GM19351 (cell line): Measurements from ENCODE around the gene ANKS3.
"Not testable (repeated sequence)": the region's sequence is repeated elsewhere in the genome, so short reads cannot be mapped to it uniquely, and the experiment has no call there.

Experiments used
- ATAC-seq: cut with Tn5 transposase; IDR thresholded peaks from one replicate; pipeline ENCODE4 v1.9.1; 2021; ENCODE audit warnings: mild to moderate bottlenecking, moderate library complexity; ENCODE audit not compliant: unreplicated experiment

ANKS3 gene

DNA sequence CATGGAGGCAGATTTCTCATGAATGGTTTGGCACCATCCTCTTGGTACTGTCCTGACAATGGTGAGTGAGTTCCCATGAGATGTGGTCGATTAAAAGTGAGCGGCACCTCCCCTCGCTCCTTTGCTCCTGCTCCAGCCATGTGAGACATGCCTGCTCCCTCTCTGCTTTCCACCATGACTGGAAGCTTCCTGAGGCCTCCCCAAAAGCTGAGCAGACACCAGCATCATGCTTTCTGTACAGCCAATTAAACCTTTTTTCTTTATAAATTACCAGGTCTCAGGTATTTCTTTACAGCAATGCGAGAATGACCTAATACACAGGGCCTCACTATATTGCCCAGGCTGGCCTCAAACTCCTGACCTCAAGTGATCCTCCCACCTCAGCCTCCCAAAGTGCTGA, 20.8 kb upstream of the ANKS3 start:
- no peak for ATAC-seq

DNA sequence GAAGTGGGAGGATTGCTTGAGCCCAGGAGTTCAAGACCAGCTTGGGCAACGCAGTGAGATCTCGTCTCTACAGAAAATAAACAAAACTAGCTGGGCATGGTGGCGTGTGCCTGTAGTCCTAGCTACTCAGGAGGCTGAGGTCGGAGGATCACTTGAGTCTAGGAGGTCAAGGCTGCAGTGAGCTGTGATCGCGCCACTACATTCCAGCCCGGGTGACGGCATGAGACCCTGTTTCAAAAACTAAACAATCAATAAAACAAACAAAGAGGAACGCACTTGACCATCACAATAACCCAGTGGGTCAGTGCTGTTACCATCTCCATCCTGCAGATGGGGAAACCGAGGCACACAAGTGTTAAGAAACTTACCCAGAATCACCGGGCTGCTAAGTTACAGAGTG, 19.2 kb upstream of the ANKS3 start:
- no peak for ATAC-seq

GRCh38 chr16:4752351-4753100, 18.5 kb upstream of the ANKS3 start:
- ATAC-seq, result no peak

- ATAC-seq, result no peak
These were observed 16.8 kb upstream of the ANKS3 start for GRCh38 chr16:4750896-4751295.

DNA sequence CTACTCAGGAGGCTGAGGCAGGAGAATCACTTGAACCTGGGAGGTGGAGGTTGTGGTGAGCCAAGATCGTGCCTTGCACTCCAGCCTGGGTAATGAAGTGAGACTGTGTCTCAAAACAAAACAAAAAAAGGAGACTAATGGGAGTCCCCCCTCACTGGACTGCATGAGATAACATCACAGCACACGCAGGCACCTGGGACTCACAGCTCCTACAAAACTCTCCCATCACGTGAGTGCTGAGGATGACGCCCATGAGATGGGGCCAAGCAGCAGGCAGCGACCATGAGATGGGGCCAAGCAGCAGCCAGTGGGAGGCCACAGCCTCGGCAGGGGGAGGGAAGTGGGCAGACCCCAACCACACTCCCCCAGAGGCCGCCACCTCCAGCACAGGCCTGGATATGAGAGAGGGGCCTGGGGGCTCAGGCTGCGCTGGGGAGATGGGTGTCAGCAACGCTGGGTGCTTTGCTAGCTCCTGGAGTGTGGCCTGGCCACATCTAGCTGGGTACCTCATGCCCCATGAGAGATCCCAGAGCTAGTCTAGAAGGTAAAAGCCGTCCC, 15.7 kb upstream of the ANKS3 start:
- ATAC-seq, result peak; percentile 37

DNA sequence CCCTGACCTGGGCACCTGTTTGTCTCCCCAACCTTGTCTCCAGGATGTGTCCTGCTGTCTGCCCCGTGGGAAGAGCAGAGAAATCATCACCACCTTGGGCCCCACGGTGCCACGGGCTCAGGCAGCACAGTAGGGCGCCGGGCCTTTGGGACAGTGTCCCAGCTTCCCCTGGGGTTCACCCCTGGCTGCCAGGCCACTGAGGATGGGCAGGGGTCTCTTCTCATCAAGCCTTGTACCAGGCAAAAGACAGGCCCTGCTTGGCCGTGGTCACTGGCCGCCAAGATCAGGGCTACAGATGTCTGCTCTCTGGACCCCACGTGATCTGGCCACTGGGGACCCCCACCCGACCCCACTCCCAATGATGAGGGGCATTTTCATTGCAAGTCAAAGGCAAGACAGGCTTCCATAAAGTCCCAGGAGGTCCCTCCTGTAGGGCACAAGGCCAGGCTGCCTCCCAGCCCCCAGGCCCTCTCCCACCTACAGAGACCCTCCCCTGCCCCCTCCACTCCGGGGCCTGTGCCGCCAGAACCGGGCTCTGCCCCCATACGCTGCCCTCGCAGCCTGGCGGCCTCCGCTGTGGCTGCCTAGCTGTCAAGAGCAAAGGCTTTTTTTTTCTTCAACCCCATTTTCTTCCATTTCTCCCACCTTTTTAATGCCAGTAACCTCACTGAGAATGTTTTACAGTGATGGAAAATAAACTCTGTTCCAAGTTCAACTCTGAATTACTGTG, 14.8 kb upstream of the ANKS3 start:
- ATAC-seq, result no peak

- ATAC-seq, result peak; percentile 50
These were observed 14.0 kb upstream of the ANKS3 start for GRCh38 chr16:4747906-4748681.

DNA sequence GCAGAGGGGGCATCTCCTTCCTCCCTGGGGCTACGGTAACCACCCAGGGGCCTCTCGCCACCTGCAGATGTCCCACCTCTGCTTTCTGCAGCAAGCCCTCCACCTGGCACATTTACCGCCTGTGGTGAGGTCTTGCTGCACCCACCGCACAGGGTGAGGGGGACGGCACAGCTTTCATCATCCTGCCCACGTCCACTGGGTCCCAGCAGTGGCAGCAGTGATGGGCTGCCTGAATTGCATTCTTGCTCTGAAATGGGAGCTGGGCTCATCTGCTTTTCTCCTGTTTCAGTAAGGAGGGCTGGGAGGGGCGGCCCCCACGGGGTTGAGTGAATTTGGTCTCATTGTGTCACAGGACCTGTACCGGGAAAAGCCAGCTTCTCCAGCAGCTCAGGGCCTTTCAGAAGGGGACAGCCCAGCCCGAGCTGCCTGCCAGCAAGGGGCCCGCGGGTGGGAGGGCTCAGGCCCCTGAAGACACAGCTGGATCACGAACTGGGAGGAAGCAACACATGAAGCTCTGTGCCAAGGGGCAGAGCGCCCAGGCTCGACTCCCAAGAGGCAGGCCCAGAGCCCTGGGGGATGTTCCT, 13.0 kb upstream of the ANKS3 start:
- no peak for ATAC-seq

DNA sequence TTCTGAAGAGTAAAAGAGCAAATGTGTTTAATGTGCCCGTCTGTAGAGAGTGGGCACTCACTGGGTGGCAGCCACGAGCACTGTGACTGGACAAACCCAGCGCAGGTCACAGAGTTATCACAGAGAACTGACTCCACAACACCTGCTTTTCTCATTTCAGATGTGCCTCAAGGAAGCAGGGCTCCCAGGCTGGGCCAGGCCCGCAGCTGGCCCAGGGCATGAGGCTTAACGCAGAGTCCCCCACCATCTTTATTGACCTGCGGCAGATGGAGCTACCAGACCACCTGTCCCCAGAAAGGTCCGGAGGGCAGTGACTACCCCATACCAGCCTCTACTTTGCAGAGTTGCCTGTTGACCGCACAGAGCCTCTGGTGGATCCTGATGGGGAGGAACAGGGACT, 12.1 kb upstream of the ANKS3 start:
- ATAC-seq, result no peak

GRCh38 chr16:4745274-4745569, 11.2 kb upstream of the ANKS3 start:
- ATAC-seq, result no peak

DNA sequence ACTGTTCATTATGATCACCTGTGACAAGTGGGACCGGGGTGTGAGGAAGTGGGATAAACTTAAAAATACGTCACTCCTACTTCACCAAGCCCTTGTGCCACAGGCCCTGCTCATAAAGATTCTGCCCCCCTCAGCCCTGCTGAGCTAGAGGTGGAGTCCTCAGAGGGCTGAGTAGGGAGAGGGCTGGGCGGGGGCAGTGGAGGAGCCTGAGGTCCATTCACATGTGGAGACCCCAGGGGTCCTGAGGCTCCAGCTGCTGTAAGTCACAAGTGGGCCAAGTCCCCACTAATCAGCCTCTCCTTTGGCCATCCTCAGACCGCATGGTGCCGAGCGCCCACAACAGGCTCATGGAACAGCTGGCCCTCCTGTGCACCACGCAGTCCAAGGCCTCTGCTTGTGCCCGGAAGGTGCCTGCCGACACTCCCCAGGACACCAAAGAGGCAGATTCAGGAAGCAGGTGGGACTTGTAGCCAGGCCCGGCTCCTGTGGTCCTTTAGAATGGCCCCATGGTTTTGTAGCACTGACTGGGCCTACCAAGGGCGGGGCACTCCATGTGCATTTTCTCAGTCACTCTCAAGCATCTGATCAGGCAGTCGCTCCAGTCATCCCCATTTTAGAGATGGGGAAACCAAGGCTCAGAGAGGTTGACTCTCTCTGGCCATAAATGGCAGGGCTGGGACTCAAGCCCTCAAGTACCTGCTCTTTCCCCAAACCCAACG, 10.6 kb upstream of the ANKS3 start:
- no peak for ATAC-seq

DNA sequence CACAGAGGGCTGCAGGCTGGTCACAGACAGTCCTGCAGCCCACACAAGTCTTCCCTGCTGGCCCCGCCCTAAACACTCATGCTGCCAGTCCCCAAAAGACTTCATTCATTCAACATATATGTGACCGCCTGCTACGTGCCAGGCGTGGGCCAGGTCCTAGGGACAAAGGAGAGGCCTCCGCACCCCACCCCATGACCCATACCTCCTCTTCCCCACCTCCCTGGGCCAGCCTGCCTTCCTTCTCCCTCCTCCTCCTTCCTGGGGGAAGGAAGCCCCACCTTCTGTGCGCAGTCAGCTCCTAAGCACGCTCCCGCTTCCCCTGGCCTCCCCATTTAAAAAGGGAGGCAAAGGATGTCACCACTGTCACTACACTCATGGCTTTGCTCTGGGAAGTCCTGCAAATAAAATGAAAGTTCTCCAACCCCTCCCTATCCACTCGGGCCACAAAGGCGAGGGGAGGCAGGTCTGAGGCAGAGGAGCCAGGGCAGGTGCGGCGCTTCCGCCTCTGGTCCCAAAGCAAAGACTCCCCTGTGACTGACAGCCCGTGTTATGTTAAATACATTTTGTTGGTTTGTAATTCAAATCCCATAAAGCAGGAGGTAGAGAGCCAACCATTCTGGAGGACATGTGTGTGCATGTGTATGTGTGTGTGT, 9.3 kb upstream of the ANKS3 start:
- ATAC-seq, result no peak

DNA sequence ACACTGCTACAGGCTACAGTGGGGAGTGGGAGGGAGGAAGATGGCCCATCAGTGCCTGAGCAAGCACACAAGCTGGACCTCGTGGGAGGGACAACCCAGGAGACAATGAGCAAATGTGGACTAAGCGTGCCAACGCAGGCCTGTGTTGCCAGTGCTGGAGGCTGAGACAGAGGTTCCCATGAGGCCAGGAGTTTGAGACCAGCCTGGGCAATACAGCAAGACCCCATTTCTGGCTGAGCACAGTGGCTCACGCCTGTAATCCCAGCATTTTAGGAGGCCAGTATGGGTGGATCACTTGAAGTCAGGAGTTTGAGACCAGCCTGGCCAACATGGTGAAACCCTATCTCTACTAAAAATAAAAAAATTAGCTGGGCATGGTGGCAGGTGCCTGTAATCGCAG, 4.3 kb upstream of the ANKS3 start:
- not testable (repeated sequence) for ATAC-seq

- ATAC-seq, result no peak
These were observed 3.5 kb upstream of the ANKS3 start for GRCh38 chr16:4737545-4737944.

- ATAC-seq, result no peak
These were observed 2.5 kb upstream of the ANKS3 start for GRCh38 chr16:4736546-4736945.

- peak; percentile 59 for ATAC-seq
These were observed 862 bp upstream of the ANKS3 start for GRCh38 chr16:4734730-4735535.

GRCh38 chr16:4733747-4734062, 366 bp downstream of the ANKS3 start:
- ATAC-seq, result no peak

GRCh38 chr16:4733211-4733742, 794 bp downstream of the ANKS3 start:
- ATAC-seq, result no peak

GRCh38 chr16:4729876-4730275, 4.2 kb downstream of the ANKS3 start:
- ATAC-seq, result no peak
